SK-N-SH treated with all-trans-retinoic acid at 6 μM for 48 hours (cell line): Measurements from ENCODE around the gene SLC35G4.
"Not testable (repeated sequence)": the region's sequence is repeated elsewhere in the genome, so short reads cannot be mapped to it uniquely, and the experiment has no call there.

Experiments used
- ATAC-seq: fragments of 200-7000 bp; cut with Tn5 transposase; 3 replicates; pipeline ENCODE4 v1.9.1; 2020; ENCODE audit warnings: mild to moderate bottlenecking, moderate library complexity
- BACH2 ChIP-seq: fragments of 250-450 bp; sonication (Bioruptor Pico); IDR thresholded peaks from 2 replicates; pipeline ENCODE4 v1.9.0; 2021; ENCODE audit warnings: mild to moderate bottlenecking, borderline replicate concordance
- CREB5 ChIP-seq: fragments of 250-450 bp; sonication (Bioruptor Pico); IDR thresholded peaks from 2 replicates; pipeline ENCODE4 v1.5.1; 2020; ENCODE audit warnings: low read depth, mild to moderate bottlenecking, moderate library complexity
- CSDC2 ChIP-seq: fragments of 250-450 bp; sonication (Bioruptor Pico); IDR thresholded peaks from 2 replicates; pipeline ENCODE4 v1.5.0; 2020; ENCODE audit warnings: mild to moderate bottlenecking, moderate library complexity
- CSRNP3 ChIP-seq: fragments of 250-450 bp; sonication (Bioruptor Pico); IDR thresholded peaks from 2 replicates; pipeline ENCODE4 v1.5.1; 2021; ENCODE audit warnings: mild to moderate bottlenecking, moderate library complexity
- ESRRG ChIP-seq: fragments of 250-450 bp; sonication (Bioruptor Pico); IDR thresholded peaks from 2 replicates; pipeline ENCODE4 v1.6.1; 2021; ENCODE audit warnings: mild to moderate bottlenecking
- ISL1 ChIP-seq: fragments of 250-450 bp; sonication (Bioruptor Pico); IDR thresholded peaks from 2 replicates; pipeline ENCODE4 v2.1.2; 2022; ENCODE audit warnings: mild to moderate bottlenecking, moderate library complexity
- OSR1 ChIP-seq: fragments of 250-450 bp; sonication (Bioruptor Pico); IDR thresholded peaks from 2 replicates; pipeline ENCODE4 v1.8.0; 2022; ENCODE audit warnings: moderate library complexity, mild to moderate bottlenecking, inconsistent platforms
- PATZ1 ChIP-seq: fragments of 250-450 bp; sonication (Bioruptor Pico); IDR thresholded peaks from 2 replicates; pipeline ENCODE4 v1.8.0; 2020; ENCODE audit warnings: mild to moderate bottlenecking, moderate library complexity, borderline replicate concordance
- PPARA ChIP-seq: fragments of 250-450 bp; sonication (Bioruptor Pico); IDR thresholded peaks from 2 replicates; pipeline ENCODE4 v1.5.0; 2020; ENCODE audit warnings: mild to moderate bottlenecking, borderline replicate concordance
- RARB ChIP-seq: fragments of 250-450 bp; sonication (Bioruptor Pico); IDR thresholded peaks from 2 replicates; pipeline ENCODE4 v1.8.0; 2021; ENCODE audit warnings: mild to moderate bottlenecking, moderate library complexity
- SNAI2 ChIP-seq: fragments of 250-450 bp; sonication (Bioruptor Pico); IDR thresholded peaks from 2 replicates; pipeline ENCODE4 v1.5.0; 2020; ENCODE audit warnings: mild to moderate bottlenecking, moderate library complexity
- TCF4 ChIP-seq: fragments of 250-450 bp; sonication (Bioruptor Pico); IDR thresholded peaks from 2 replicates; pipeline ENCODE4 v1.8.0; 2021; ENCODE audit warnings: mild to moderate bottlenecking, moderate library complexity, borderline replicate concordance
- TOX ChIP-seq: fragments of 250-450 bp; sonication (Bioruptor Pico); IDR thresholded peaks from 2 replicates; pipeline ENCODE4 v1.8.0; 2021; ENCODE audit warnings: mild to moderate bottlenecking, moderate library complexity, borderline replicate concordance
- ZFP3 ChIP-seq: fragments of 250-450 bp; sonication (Bioruptor Pico); IDR thresholded peaks from 2 replicates; pipeline ENCODE4 v1.5.0; 2020; ENCODE audit warnings: mild to moderate bottlenecking, moderate library complexity
- ZFP30 ChIP-seq: fragments of 450-650 bp; formaldehyde crosslinking; IDR thresholded peaks from 2 replicates; pipeline ENCODE4 v1.5.0; 2022; ENCODE audit warnings: mild to moderate bottlenecking, moderate library complexity
- ZNF565 ChIP-seq: fragments of 450-650 bp; formaldehyde crosslinking; conservative IDR thresholded peaks from 2 replicates; pipeline ENCODE4 v1.5.0; 2020; ENCODE audit warnings: low read depth, mild to moderate bottlenecking, moderate library complexity
- ZNF70 ChIP-seq: fragments of 450-650 bp; formaldehyde crosslinking; IDR thresholded peaks from 2 replicates; pipeline ENCODE4 v1.5.0; 2020; ENCODE audit warnings: mild to moderate bottlenecking, moderate library complexity
- ZNF8 ChIP-seq: fragments of 450-650 bp; formaldehyde crosslinking; IDR thresholded peaks from 2 replicates; pipeline ENCODE4 v1.5.0; 2020; ENCODE audit warnings: mild to moderate bottlenecking, moderate library complexity

SLC35G4 gene

DNA sequence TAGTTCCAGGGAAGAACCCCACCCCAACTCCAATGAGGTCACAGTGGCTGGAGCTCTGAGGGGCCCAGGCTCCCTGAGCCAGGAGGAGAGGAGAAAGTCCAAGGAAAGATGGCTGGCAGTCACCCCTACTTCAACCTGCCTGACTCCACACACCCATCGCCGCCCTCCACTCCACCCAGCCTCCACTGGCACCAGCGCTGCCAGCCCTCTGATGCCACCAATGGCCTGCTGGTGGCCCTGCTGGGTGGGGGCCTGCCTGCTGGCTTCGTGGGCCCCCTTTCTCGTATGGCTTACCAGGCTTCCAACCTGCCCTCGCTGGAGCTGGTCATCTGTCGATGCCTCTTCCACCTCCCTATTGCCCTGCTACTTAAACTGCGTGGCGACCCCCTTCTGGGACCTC lies at the start of gene SLC35G4:
TSS of gene SLC35G4 (plus strand) at position 109 of the 400 bp plus-strand sequence. CDS start at position 109, 0 bp downstream.
- ATAC-seq: not testable (repeated sequence)

GRCh38 chr18:11561293-11561692 lies 48.1 kb upstream of the SLC35G4 start:
- ATAC-seq: no peak
- TF ChIP-seq ZFP3 (CRISPR knock-in tag) (no peak), ISL1 (CRISPR knock-in tag) (no peak), BACH2 (no peak), TCF4 (CRISPR knock-in tag) (no peak), CREB5 (no peak), CSRNP3 (CRISPR knock-in tag) (no peak)
- TF ChIP-seq, all 23 proteins: peak for 0

GRCh38 chr18:11565716-11566115 lies 43.7 kb upstream of the SLC35G4 start:
- TF ChIP-seq PPARA (CRISPR knock-in tag) (no peak), CREB5 (no peak), BACH2 (no peak), ISL1 (CRISPR knock-in tag) (no peak), ZNF565 (no peak), ESRRG (CRISPR knock-in tag) (no peak), ZFP30 (CRISPR knock-in tag) (no peak), RARB (CRISPR knock-in tag) (no peak), CSDC2 (CRISPR knock-in tag) (no peak), PATZ1 (CRISPR knock-in tag) (no peak), ZNF70 (CRISPR knock-in tag) (no peak), CSRNP3 (CRISPR knock-in tag) (no peak), OSR1 (no peak), TOX (no peak), SNAI2 (CRISPR knock-in tag) (no peak), TCF4 (CRISPR knock-in tag) (no peak), ZNF8 (CRISPR knock-in tag) (no peak)
- TF ChIP-seq, all 23 proteins: peak for 0
- no peak for ATAC-seq

DNA sequence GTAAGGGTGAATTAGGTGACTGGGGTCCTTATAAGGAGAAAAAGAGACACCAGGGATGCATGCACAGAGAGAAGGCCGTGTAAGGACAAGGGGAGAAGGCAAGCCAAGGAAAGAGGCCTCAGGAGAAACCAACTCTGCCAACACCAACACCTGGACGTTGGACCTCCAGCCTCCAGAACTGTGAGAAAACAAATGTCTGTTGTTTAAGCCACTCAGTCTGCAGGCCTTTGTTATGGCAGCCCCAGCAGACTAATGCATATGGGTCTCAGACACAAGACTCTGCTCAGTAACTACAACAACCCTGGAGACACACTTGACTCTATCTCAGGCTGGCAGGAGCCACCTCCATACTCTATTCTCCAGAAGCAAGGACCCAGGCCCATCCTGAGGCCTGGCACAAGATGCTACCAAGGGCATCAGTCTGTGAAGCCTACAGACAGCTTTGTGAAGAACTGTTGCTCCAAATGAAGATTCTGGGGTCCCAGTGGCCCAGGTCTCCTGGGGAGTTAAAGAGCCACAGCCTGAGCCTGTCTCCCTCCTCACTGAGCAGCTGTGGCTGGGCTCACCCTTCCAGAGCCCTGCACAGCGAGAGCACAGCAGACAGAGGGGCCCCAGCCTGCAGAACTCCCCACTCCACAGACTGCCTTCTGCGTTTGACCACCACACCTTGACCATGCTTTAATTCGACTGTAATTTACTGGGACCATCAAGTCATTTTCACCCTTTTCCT lies 43.0 kb upstream of the SLC35G4 start:
- TF ChIP-seq PATZ1 (CRISPR knock-in tag) (no peak), RARB (CRISPR knock-in tag) (no peak), ZNF565 (no peak), ESRRG (CRISPR knock-in tag) (no peak), TOX (no peak), BACH2 (no peak), OSR1 (no peak)
- no peak for ATAC-seq
